GM23248 (cell line): ENCODE data around the gene ALPK3.

ENCODE experiments used
- EZH2 ChIP-seq: fragments of 200-600 bp; sonication (generic); IDR thresholded peaks from 2 replicates; pipeline ENCODE4 v1.6.1; 2018; ENCODE audit warnings: antibody characterized with exemption, mild to moderate bottlenecking; ENCODE audit not compliant: insufficient read depth, poor library complexity, severe bottlenecking
- EZH2phosphoT487 ChIP-seq: fragments of 200-600 bp; sonication (generic); IDR thresholded peaks from 2 replicates; pipeline ENCODE4 v1.6.1; 2018; ENCODE audit warnings: antibody characterized with exemption, moderate library complexity, mild to moderate bottlenecking, low read depth; ENCODE audit not compliant: insufficient read depth

- TF ChIP-seq EZH2 (no peak), EZH2phosphoT487 (no peak)
Observed at GRCh38 chr15:84899750-84900149, 82.6 kb downstream of the ALPK3 start.
